Glomerular endothelial cell (primary cell): ENCODE results near the gene ZNF514. TPM values are rescaled to one million over a fixed set of nuclear protein-coding genes. Genes with fewer than 3 reads are reported as not detected.
"Not testable (repeated sequence)": the region's sequence is repeated elsewhere in the genome, so short reads cannot be mapped to it uniquely, and the experiment has no call there.

Source experiments
- DNase-seq: peaks from one replicate; pipeline ENCODE4 v3.0.0-alpha.2; 2011; ENCODE audit warnings: low read depth, low spot score; ENCODE audit errors: extremely low read depth
- total RNA-seq: library from RNA; depleted of rRNA; stranded (reverse); fragments of >200 nt; gene quantifications from 2 replicates; pipeline ENCODE4 v1.2.3, GENCODE V29; 2015

Gene ZNF514
- total RNA-seq, 1 donor from 2014 or later = 8.3 TPM

- no peak for DNase-seq
Observed at GRCh38 chr2:95143838-95144237, 15.8 kb downstream of the ZNF514 start.

- no peak for DNase-seq
Observed at GRCh38 chr2:95138702-95139101, 20.9 kb downstream of the ZNF514 start.

- no peak for DNase-seq
Observed at GRCh38 chr2:95122197-95122551, 37.5 kb downstream of the ZNF514 start.

GRCh38 chr2:95121407-95122196 is 38.0 kb downstream of the ZNF514 start, which contains the start of gene MRPS5:
Gene MRPS5, minus strand, starts transcription at chr2:95121808. Its CDS starts 17 bp downstream, at chr2:95121791.
- DNase-seq = no peak

- DNase-seq = no peak
Observed at GRCh38 chr2:95121093-95121406, 38.6 kb downstream of the ZNF514 start.

- no peak for DNase-seq
Observed at GRCh38 chr2:95115418-95115817, 44.2 kb downstream of the ZNF514 start.

- no peak for DNase-seq
Observed at GRCh38 chr2:95113464-95113863, 46.2 kb downstream of the ZNF514 start.

GRCh38 chr2:95110395-95110794 is 49.3 kb downstream of the ZNF514 start:
- no peak for DNase-seq

GRCh38 chr2:95109260-95109659 is 50.4 kb downstream of the ZNF514 start:
- no peak for DNase-seq

- no peak for DNase-seq
Observed at GRCh38 chr2:95106081-95106480, 53.6 kb downstream of the ZNF514 start.

- no peak for DNase-seq
Observed at GRCh38 chr2:95104606-95105005, 55.0 kb downstream of the ZNF514 start.

- DNase-seq = no peak
Observed at GRCh38 chr2:95099910-95100309, 59.7 kb downstream of the ZNF514 start.

- not testable (repeated sequence) for DNase-seq
Observed at GRCh38 chr2:95098273-95098672, 61.4 kb downstream of the ZNF514 start.

Other genes starting within 250 kb of the ZNF514 start
- 3.1 TPM in 1 of 2 replicates, not detected in the other for gene MAL, start 134.1 kb downstream of the ZNF514 start, total RNA-seq
- gene MRPS5, start 38.0 kb downstream of the ZNF514 start, total RNA-seq = 50.8 and 50.9 TPM in 2 replicates
- 4.5 and 7.7 TPM in 2 replicates for gene ZNF2, start 6.0 kb upstream of the ZNF514 start, total RNA-seq
- 3.9 and 6.4 TPM in 2 replicates for gene ZNF892, start 47.7 kb upstream of the ZNF514 start, total RNA-seq
- gene PROM2, start 114.6 kb upstream of the ZNF514 start, total RNA-seq = 0.99 and 4.8 TPM in 2 replicates
- 2.2 and 3.8 TPM in 2 replicates for gene KCNIP3, start 137.5 kb upstream of the ZNF514 start, total RNA-seq
- 25.7 TPM in 2 replicates for gene FAHD2A, start 242.9 kb upstream of the ZNF514 start, total RNA-seq